ENCODE data around the gene SLC11A1.

SLC11A1 gene

GRCh38 chr2:218366621-218367414, 15.3 kb upstream of the SLC11A1 start:
- DNase-seq (ENCODE audit: low read depth): no peak

GRCh38 chr2:218367415-218368149, 14.5 kb upstream of the SLC11A1 start:
- DNase-seq (ENCODE audit: low read depth): peak; percentile 52

- no peak for DNase-seq (ENCODE audit: low read depth)
Measured at GRCh38 chr2:218368150-218368528, 13.9 kb upstream of the SLC11A1 start.

GRCh38 chr2:218368621-218369153, 13.4 kb upstream of the SLC11A1 start:
- DNase-seq (ENCODE audit: low read depth): no peak

GRCh38 chr2:218369330-218369729, 12.7 kb upstream of the SLC11A1 start:
- DNase-seq (ENCODE audit: low read depth): no peak

GRCh38 chr2:218370410-218371063, 11.5 kb upstream of the SLC11A1 start:
- DNase-seq (ENCODE audit: low read depth): no peak

- DNase-seq (ENCODE audit: low read depth): no peak
Measured at GRCh38 chr2:218371983-218372350, 10.1 kb upstream of the SLC11A1 start.

GRCh38 chr2:218374795-218375194, 7.3 kb upstream of the SLC11A1 start:
- no peak for DNase-seq (ENCODE audit: low read depth)

GRCh38 chr2:218375212-218375611, 6.9 kb upstream of the SLC11A1 start:
- DNase-seq (ENCODE audit: low read depth): no peak

GRCh38 chr2:218378053-218378452, 4.0 kb upstream of the SLC11A1 start:
- DNase-seq (ENCODE audit: low read depth): no peak

GRCh38 chr2:218382785-218383184, 712 bp downstream of the SLC11A1 start:
- no peak for DNase-seq (ENCODE audit: low read depth)

- DNase-seq (ENCODE audit: low read depth): no peak
Measured at GRCh38 chr2:218383892-218384519, 1.9 kb downstream of the SLC11A1 start.

- no peak for DNase-seq (ENCODE audit: low read depth)
Measured at GRCh38 chr2:218384975-218385374, 2.9 kb downstream of the SLC11A1 start.

GRCh38 chr2:218386505-218387368, 4.7 kb downstream of the SLC11A1 start:
- DNase-seq (ENCODE audit: low read depth): no peak

- no peak for DNase-seq (ENCODE audit: low read depth)
Measured at GRCh38 chr2:218387369-218388194, 5.5 kb downstream of the SLC11A1 start.

GRCh38 chr2:218389333-218390150, 7.5 kb downstream of the SLC11A1 start:
- no peak for DNase-seq (ENCODE audit: low read depth)

GRCh38 chr2:218391202-218391601, 9.1 kb downstream of the SLC11A1 start:
- DNase-seq (ENCODE audit: low read depth): no peak

- no peak for DNase-seq (ENCODE audit: low read depth)
Measured at GRCh38 chr2:218392459-218392858, 10.4 kb downstream of the SLC11A1 start.

- no peak for DNase-seq (ENCODE audit: low read depth)
Measured at GRCh38 chr2:218392891-218393462, 10.9 kb downstream of the SLC11A1 start.

Data from activated T-cell treated with anti-CD3 and anti-CD28 coated beads for 1 hour (primary cell).